H9 (cell line): ENCODE data around the gene NLN. TPM values are rescaled to one million over a fixed set of nuclear protein-coding genes. Genes with fewer than 3 reads are reported as not detected.

Experiments
- DNase-seq: peaks from one replicate; pipeline ENCODE4 v3.0.0-alpha.2; 2017
- H2AFZ ChIP-seq: one replicate; pipeline ENCODE4 v1.6.1; 2013; ENCODE audit warnings: mild to moderate bottlenecking, low read length, control low read depth, moderate library complexity
- H2AK5ac ChIP-seq: 2 replicates; pipeline ENCODE4 v1.6.1; 2013; ENCODE audit warnings: low read length, control low read depth, mixed read lengths; ENCODE audit not compliant: insufficient read length
- H2BK120ac ChIP-seq: one replicate; pipeline ENCODE4 v1.6.1; 2013; ENCODE audit warnings: low read depth, mild to moderate bottlenecking, low read length, control low read depth, inconsistent platforms; ENCODE audit not compliant: poor library complexity, severe bottlenecking
- H2BK12ac ChIP-seq: 2 replicates; pipeline ENCODE4 v1.6.1; 2013; ENCODE audit warnings: low read length, control low read depth, mixed read lengths, low read depth; ENCODE audit not compliant: insufficient read length
- H2BK15ac ChIP-seq: 2 replicates; pipeline ENCODE4 v1.6.1; 2013; ENCODE audit warnings: low read depth, low read length, control low read depth
- H2BK20ac ChIP-seq: one replicate; pipeline ENCODE4 v1.6.1; 2013; ENCODE audit warnings: low read depth, mild to moderate bottlenecking, low read length, control low read depth, inconsistent platforms; ENCODE audit not compliant: poor library complexity, severe bottlenecking
- H2BK5ac ChIP-seq: 2 replicates; pipeline ENCODE4 v1.6.1; 2013; ENCODE audit warnings: low read length, control low read depth, mixed read lengths; ENCODE audit not compliant: insufficient read length
- H3K14ac ChIP-seq: 2 replicates; pipeline ENCODE4 v1.6.1; 2013; ENCODE audit warnings: low read length, control low read depth; ENCODE audit not compliant: insufficient read depth
- H3K18ac ChIP-seq: 2 replicates; pipeline ENCODE4 v1.6.1; 2013; ENCODE audit warnings: low read depth, mild to moderate bottlenecking, mixed read lengths, low read length, control low read depth; ENCODE audit not compliant: insufficient read length
- H3K23ac ChIP-seq: 2 replicates; pipeline ENCODE4 v1.6.1; 2013; ENCODE audit warnings: low read length, control low read depth, mixed read lengths, low read depth; ENCODE audit not compliant: insufficient read length
- H3K23me2 ChIP-seq: 2 replicates; pipeline ENCODE4 v1.6.1; 2013; ENCODE audit warnings: low read depth, mild to moderate bottlenecking, mixed read lengths, low read length, control low read depth; ENCODE audit not compliant: insufficient read length, poor library complexity, severe bottlenecking
- H3K27ac ChIP-seq: 2 replicates; pipeline ENCODE4 v1.5.1; 2013; ENCODE audit warnings: low read length, control low read depth, mixed read lengths, low read depth; ENCODE audit not compliant: insufficient read length
- H3K27me3 ChIP-seq: 2 replicates; pipeline ENCODE4 v1.6.1; 2013; ENCODE audit warnings: low read length, control low read depth, inconsistent platforms; ENCODE audit not compliant: insufficient read depth
- H3K4ac ChIP-seq: 2 replicates; pipeline ENCODE4 v1.6.1; 2013; ENCODE audit warnings: low read depth, mild to moderate bottlenecking, control low read depth, inconsistent platforms, low read length, moderate library complexity
- H3K4me1 ChIP-seq: 2 replicates; pipeline ENCODE4 v1.6.1; 2013; ENCODE audit warnings: low read length, control low read depth, inconsistent platforms; ENCODE audit not compliant: insufficient read depth
- H3K4me2 ChIP-seq: 2 replicates; pipeline ENCODE4 v1.6.1; 2013; ENCODE audit warnings: low read length, control low read depth, mixed read lengths; ENCODE audit not compliant: insufficient read length, insufficient read depth
- H3K56ac ChIP-seq: 2 replicates; pipeline ENCODE4 v1.6.1; 2013; ENCODE audit warnings: low read depth, mild to moderate bottlenecking, mixed read lengths, low read length, control low read depth; ENCODE audit not compliant: insufficient read length
- H3K79me1 ChIP-seq: 2 replicates; pipeline ENCODE4 v1.6.1; 2013; ENCODE audit warnings: low read depth, mild to moderate bottlenecking, moderate library complexity, low read length, control low read depth, inconsistent platforms; ENCODE audit not compliant: insufficient read depth, poor library complexity, severe bottlenecking
- H3K79me2 ChIP-seq: 2 replicates; pipeline ENCODE4 v1.6.1; 2013; ENCODE audit warnings: low read length, control low read depth, inconsistent platforms; ENCODE audit not compliant: insufficient read depth
- H3K9ac ChIP-seq: 2 replicates; pipeline ENCODE4 v1.6.1; 2013; ENCODE audit warnings: low read length, control low read depth, mixed read lengths; ENCODE audit not compliant: insufficient read length; ENCODE audit errors: extremely low read depth
- H3K9me3 ChIP-seq: one replicate; pipeline ENCODE4 v1.6.1; 2013; ENCODE audit warnings: low read depth, low read length, inconsistent platforms; ENCODE audit not compliant: control insufficient read depth
- H3T11ph ChIP-seq: one replicate; pipeline ENCODE4 v1.6.1; 2013; ENCODE audit warnings: mild to moderate bottlenecking, low read length, control low read depth, inconsistent platforms
- H4K20me1 ChIP-seq: one replicate; pipeline ENCODE4 v1.6.1; 2013; ENCODE audit not compliant: control insufficient read depth, insufficient read length, insufficient read depth
- H4K5ac ChIP-seq: 2 replicates; pipeline ENCODE4 v1.6.1; 2013; ENCODE audit warnings: low read depth, mild to moderate bottlenecking, mixed read lengths, low read length, control low read depth; ENCODE audit not compliant: insufficient read length
- H4K8ac ChIP-seq: replicated peaks from 2 replicates; pipeline ENCODE4 v1.6.1; 2013; ENCODE audit warnings: low read length, control low read depth, mixed read lengths, low read depth; ENCODE audit not compliant: insufficient read length
- H4K91ac ChIP-seq: 2 replicates; pipeline ENCODE4 v1.6.1; 2013; ENCODE audit warnings: low read depth, mild to moderate bottlenecking, moderate library complexity, mixed read lengths, low read length, control low read depth; ENCODE audit not compliant: insufficient read length
- H3K27ac Mint-ChIP-seq, 3 experiments: 2 replicates in 2 of 3; 3 replicates in 1 of 3; pipeline ENCODE4 v1.8.0; 2020 to 2021; ENCODE audit warnings: mixed read lengths in 3 of 3, mild to moderate bottlenecking in 1 of 3, moderate library complexity in 1 of 3
- H3K27me3 Mint-ChIP-seq: 2 replicates; pipeline ENCODE4 v1.8.0; 2021; ENCODE audit warnings: low read depth, mild to moderate bottlenecking, moderate library complexity, mixed read lengths
- H3K36me3 Mint-ChIP-seq, 3 experiments: 2 replicates in 2 of 3; 3 replicates in 1 of 3; pipeline ENCODE4 v1.8.0; 2020 to 2021; ENCODE audit warnings: low read depth in 3 of 3, mixed read lengths in 3 of 3; ENCODE audit not compliant: insufficient read depth in 1 of 3
- H3K4me1 Mint-ChIP-seq, 2 experiments: 2 replicates each; pipeline ENCODE4 v1.8.0; 2020; ENCODE audit warnings: mixed read lengths in 2 of 2
- H3K4me3 Mint-ChIP-seq, 2 experiments: 2 replicates in 1 of 2; 3 replicates in 1 of 2; pipeline ENCODE4 v1.8.0; 2020 to 2021; ENCODE audit warnings: mild to moderate bottlenecking in 2 of 2, mixed read lengths in 2 of 2, moderate library complexity in 1 of 2
- H3K9me3 Mint-ChIP-seq, 2 experiments: 2 replicates in 1 of 2; 3 replicates in 1 of 2; pipeline ENCODE4 v1.8.0; 2020; ENCODE audit warnings: mild to moderate bottlenecking in 2 of 2, mixed read lengths in 2 of 2, moderate library complexity in 1 of 2
- CTCF ChIP-seq: fragments of 200-600 bp; sonication (generic); conservative IDR thresholded peaks from 3 replicates; pipeline ENCODE4 v1.8.0; 2021; ENCODE audit warnings: antibody characterized with exemption, mild to moderate bottlenecking
- WGBS: extraction: QIAGEN DNeasy Blood & Tissue Kit; methylation state at CpG from one replicate; pipeline ENCODE4 v1.1.7; 2013; ENCODE audit warnings: missing lambda C conversion rate, low lambda C conversion rate, mixed read lengths; ENCODE audit not compliant: insufficient read length; ENCODE audit errors: extremely low coverage; 5-methylcytosine and 5-hydroxymethylcytosine counted together
- total RNA-seq: library from RNA; stranded (reverse); gene quantifications from 2 replicates; pipeline ENCODE4 v1.2.1, GENCODE V29; 2021

The NLN gene
- total RNA-seq, 1 experiment from 2014 or later, result 137 TPM

GRCh38 chr5:65762234-65762633, 40.2 kb downstream of the NLN start:
- Histone ChIP-seq H3K14ac (no peak overlapping the region), H3K23me2 (no peaks in the 10 kb centered on the region), H4K91ac (no peak overlapping the region), H4K20me1 (peaks cover 5% of the 10 kb centered on the region), H2BK20ac (no peak overlapping the region), H3K27ac (no peak overlapping the region), H3K27me3 (no peaks in the 10 kb centered on the region), H2BK120ac (no peak overlapping the region), H2AK5ac (no peak overlapping the region), H3K4ac (no peak overlapping the region), H2BK5ac (no peak overlapping the region), H3K23ac (no peak overlapping the region), H3T11ph (no peak overlapping the region), H3K56ac (no peak overlapping the region), H3K4me2 (no peak overlapping the region), H4K8ac (no peak overlapping the region), H3K9ac (no peak overlapping the region), H2BK15ac (no peak overlapping the region), H3K4me1 (no peaks in the 10 kb centered on the region), H2BK12ac (no peak overlapping the region), H3K9me3 (no peaks in the 10 kb centered on the region), H3K79me2 (no peaks in the 10 kb centered on the region; the same call in 1 of the 2 replicates), H4K5ac (no peak overlapping the region), H3K79me1 (peaks cover 8% of the 10 kb centered on the region), H2AFZ (no peak overlapping the region), H3K18ac (no peak overlapping the region)
- no peak for DNase-seq
- peaks cover 42 to 55% (median 53%) of the 10 kb centered on the region in 3 experiments for H3K36me3 Mint-ChIP-seq
- no peak for TF ChIP-seq CTCF
- no peak overlapping the region for H3K4me3 Mint-ChIP-seq
- H3K27ac Mint-ChIP-seq, result no peak overlapping the region
- peaks cover 14% of the 10 kb centered on the region in 2 experiments for H3K4me1 Mint-ChIP-seq
- no CpG with 5 or more reads among the region's 1 CpG for WGBS
- H3K27me3 Mint-ChIP-seq, result no peaks in the 10 kb centered on the region
- peaks cover 0 to 7% of the 10 kb centered on the region in 2 experiments; a peak in 2 of 5 replicates for H3K9me3 Mint-ChIP-seq
